Transverse colon (tissue), 4 donors: ENCODE data around the gene ZNF681. TPM values are rescaled to one million over a fixed set of nuclear protein-coding genes. Genes with fewer than 3 reads are reported as not detected.
"Not testable (repeated sequence)": the region's sequence is repeated elsewhere in the genome, so short reads cannot be mapped to it uniquely, and the experiment has no call there.

Experiments
- DNase-seq: peaks from one replicate; pipeline ENCODE4 v3.0.0-alpha.2; 2019
- H3K27ac ChIP-seq, 4 donors: fragments of 200-600 bp; sonication (generic); 2 replicates each; pipeline ENCODE4 v1.5.1; 2016 to 2018; ENCODE audit warnings: inconsistent platforms in 4 of 4
- H3K27me3 ChIP-seq: fragments of 200-600 bp; sonication (generic); 2 replicates; pipeline ENCODE4 v1.5.1; 2017; ENCODE audit warnings: inconsistent platforms
- H3K36me3 ChIP-seq, 4 donors: fragments of 200-600 bp; sonication (generic); 2 replicates each; pipeline ENCODE4 v1.5.1; 2017 to 2019; ENCODE audit warnings: inconsistent platforms in 4 of 4
- H3K4me1 ChIP-seq, 4 donors: fragments of 200-600 bp; sonication (generic); 2 replicates each; pipeline ENCODE4 v1.5.1; 2017 to 2020; ENCODE audit warnings: inconsistent platforms in 4 of 4
- H3K4me3 ChIP-seq, 4 donors: fragments of 200-600 bp; sonication (generic); 1 replicate in 1 of 4; 2 replicates in 3 of 4; pipeline versions ENCODE4 v1.5.1 to v1.6.1; 2017 to 2019; ENCODE audit warnings: inconsistent platforms in 4 of 4
- H3K9me3 ChIP-seq, 2 donors: fragments of 200-600 bp; sonication (generic); 2 replicates each; pipeline ENCODE4 v1.5.1; 2017 to 2019; ENCODE audit warnings: inconsistent platforms in 2 of 2
- CTCF ChIP-seq, 5 experiments: fragments of 200-600 bp in 3 of 5; fragments of 450-650 bp in 2 of 5; sonication (generic) in 3 of 5; IDR thresholded peaks; 1 replicate in 2 of 5; 2 replicates in 3 of 5; pipeline ENCODE4 v1.5.1; 2016 to 2017; ENCODE audit warnings: antibody characterized with exemption in 5 of 5, inconsistent platforms in 3 of 5, mild to moderate bottlenecking in 2 of 5, moderate library complexity in 1 of 5
- EP300 ChIP-seq: sonication (generic); formaldehyde crosslinking; IDR thresholded peaks from one replicate; pipeline ENCODE4 v1.6.1; 2017; ENCODE audit warnings: antibody characterized with exemption, low read depth
- POLR2A ChIP-seq: fragments of 450-650 bp; IDR thresholded peaks from one replicate; pipeline ENCODE4 v1.6.1; 2016; ENCODE audit warnings: antibody characterized with exemption, mild to moderate bottlenecking, moderate library complexity
- POLR2AphosphoS5 ChIP-seq, 3 donors: sonication (generic); formaldehyde crosslinking; IDR thresholded peaks; one replicate each; pipeline ENCODE4 v1.6.1; 2016; ENCODE audit warnings: antibody characterized with exemption in 3 of 3
- WGBS, 2 donors: methylation state at CpG; one replicate each; pipeline ENCODE4 v1.1.5; 2018; ENCODE audit warnings: low coverage in 1 of 2; 5-methylcytosine and 5-hydroxymethylcytosine counted together
- in situ Hi-C, 4 donors: fragments of 200-750 bp; cut with MboI; loops; one replicate each; pipeline versions ENCODE4 v1.15.0 to v1.15.1; 2017; ENCODE audit warnings: low sequenced_read_pairs in 3 of 4, low pct_ligation_motif_present in 1 of 4, low pct_unique_long_range_greater_than_20kb in 1 of 4
- intact Hi-C: fragments of 100-400 bp; cut with DNase I; formaldehyde crosslinking; loops from one replicate; pipeline ENCODE4 v1.15.1; 2023; ENCODE audit warnings: low total_unique reads
- total RNA-seq, 4 donors: library from RNA; depleted of rRNA; stranded (reverse); fragments of >200 nt; gene quantifications; one replicate each; pipeline ENCODE4 v1.1.0, GENCODE V29; 2016

The ZNF681 gene
- total RNA-seq, 4 donors from 2014 or later = 0.40 to 2.9 (median 1.5) TPM

DNA sequence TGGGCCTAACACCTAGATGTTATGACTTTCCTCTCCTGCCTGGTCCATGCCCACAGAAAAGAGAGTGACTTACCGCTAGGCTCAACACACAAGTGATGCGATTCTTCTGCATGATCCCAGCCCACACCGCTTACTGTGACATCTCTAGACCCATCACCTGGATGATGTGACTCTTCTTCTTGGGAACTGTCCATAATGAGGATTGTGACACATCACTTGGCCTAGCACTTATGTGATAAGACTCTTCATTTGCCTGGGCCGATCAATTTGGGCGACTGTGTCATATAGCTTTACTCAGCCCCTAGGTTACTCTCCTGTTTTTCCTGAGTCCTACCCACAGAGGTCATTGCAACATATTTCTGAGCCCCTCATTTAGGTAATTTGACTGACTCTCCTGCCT lies 19.9 kb upstream of the ZNF681 start:
- intact Hi-C loops = no loop called here
- H3K36me3 ChIP-seq = no peaks in the 10 kb centered on the region
- DNase-seq = no peak
- H3K4me1 ChIP-seq = no peaks in the 10 kb centered on the region
- H3K27ac ChIP-seq = no peak overlapping the region
- H3K9me3 ChIP-seq = no peaks in the 10 kb centered on the region
- TF ChIP-seq POLR2A = no peak
- TF ChIP-seq POLR2AphosphoS5 (IDR thresholded peaks at IDR 0.05) = no peak
- no peak for TF ChIP-seq EP300
- TF ChIP-seq CTCF (IDR thresholded peaks at IDR 0.05) = no peak
- H3K27me3 ChIP-seq = no peaks in the 10 kb centered on the region
- WGBS, 2 donors = 96 to 97% methylated on average over 5 of the region's 5 CpGs
- no peak overlapping the region for H3K4me3 ChIP-seq
- in situ Hi-C loops = no loop called here

- H3K36me3 ChIP-seq, H3K9me3 ChIP-seq, in situ Hi-C loops: not testable (repeated sequence)
Observed at GRCh38 chr19:23778036-23778435, 19.3 kb upstream of the ZNF681 start.

GRCh38 chr19:23777216-23777615 lies 18.5 kb upstream of the ZNF681 start:
- no peaks in the 10 kb centered on the region for H3K4me1 ChIP-seq
- H3K27me3 ChIP-seq = no peaks in the 10 kb centered on the region
- in situ Hi-C loops = no loop called here
- 64 to 100% methylated on average over 2 to 3 of the region's 3 CpGs for WGBS, 2 donors
- H3K27ac ChIP-seq = no peak overlapping the region
- intact Hi-C loops = no loop called here
- TF ChIP-seq POLR2AphosphoS5 (IDR thresholded peaks at IDR 0.05) (no peak), CTCF (IDR thresholded peaks at IDR 0.05) (no peak), EP300 (no peak), POLR2A (no peak)
- H3K4me3 ChIP-seq = no peak overlapping the region
- DNase-seq = peak; percentile 31
- H3K36me3 ChIP-seq = no peaks in the 10 kb centered on the region
- no peaks in the 10 kb centered on the region for H3K9me3 ChIP-seq

More at GRCh38 chr19:23778036-23778435, 19.3 kb upstream of the ZNF681 start:
- H3K27me3 ChIP-seq, H3K4me3 ChIP-seq, intact Hi-C loops, H3K27ac ChIP-seq, DNase-seq, H3K4me1 ChIP-seq: not testable (repeated sequence)
- WGBS, 2 donors = 98 to 100% methylated on average over 1 to 6 of the region's 6 CpGs

GRCh38 chr19:23776507-23777205 lies 18.0 kb upstream of the ZNF681 start:
- H3K4me1 ChIP-seq = no peaks in the 10 kb centered on the region
- WGBS, 2 donors = 85% methylated on average over 2 of the region's 2 CpGs; no CpG with 5 or more reads in 1 of the 2 donors
- H3K9me3 ChIP-seq = no peaks in the 10 kb centered on the region
- in situ Hi-C loops (no loop called here), intact Hi-C loops (no loop called here)
- no peak overlapping the region for H3K4me3 ChIP-seq
- no peaks in the 10 kb centered on the region for H3K27me3 ChIP-seq
- TF ChIP-seq CTCF (IDR thresholded peaks at IDR 0.05) (no peak), EP300 (no peak), POLR2AphosphoS5 (IDR thresholded peaks at IDR 0.05) (no peak), POLR2A (no peak)
- H3K36me3 ChIP-seq = no peaks in the 10 kb centered on the region
- no peak overlapping the region for H3K27ac ChIP-seq
- DNase-seq = no peak

DNA sequence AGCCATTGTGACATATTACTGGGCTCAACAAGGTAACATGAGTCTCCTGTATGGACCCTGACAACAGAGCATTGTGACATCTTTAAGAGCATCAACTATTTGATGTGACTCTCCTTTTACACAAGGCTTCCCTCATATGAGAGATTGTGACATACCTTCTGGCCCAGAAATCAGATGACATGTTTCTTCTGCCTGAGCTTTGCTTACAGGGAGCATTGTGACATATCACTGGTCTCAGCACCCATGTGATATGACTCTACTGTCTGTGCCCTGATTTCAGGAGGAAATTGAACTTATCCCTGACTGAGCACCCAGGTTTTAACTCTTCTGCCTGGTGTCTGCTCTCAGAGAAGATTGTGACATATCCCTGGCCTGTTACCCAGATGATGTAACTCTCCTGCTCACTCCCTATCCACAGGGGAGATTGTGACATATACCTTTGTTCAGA lies 15.9 kb upstream of the ZNF681 start:
- H3K27me3 ChIP-seq = no peaks in the 10 kb centered on the region
- H3K4me1 ChIP-seq = no peaks in the 10 kb centered on the region
- TF ChIP-seq EP300 (no peak), POLR2AphosphoS5 (IDR thresholded peaks at IDR 0.05) (no peak)
- no peak overlapping the region for H3K27ac ChIP-seq
- in situ Hi-C loops = no loop called here
- intact Hi-C loops = no loop called here
- no peaks in the 10 kb centered on the region for H3K9me3 ChIP-seq
- no peak overlapping the region for H3K4me3 ChIP-seq
- H3K36me3 ChIP-seq = no peaks in the 10 kb centered on the region
- no peak for DNase-seq
